Thymus (tissue), 2 donors: ENCODE results near the gene SLC16A9. TPM values are rescaled to one million over a fixed set of nuclear protein-coding genes. Genes with fewer than 3 reads are reported as not detected.

Experiments
- polyA plus RNA-seq: library from polyadenylated mRNA; stranded (reverse); fragments of 200-250 nt; gene quantifications from one replicate; pipeline ENCODE4 v1.2.3, GENCODE V29; 2013
- total RNA-seq: library from RNA; stranded (reverse); fragments of 120-200 nt; gene quantifications from one replicate; pipeline ENCODE4 v1.2.4, GENCODE V29; 2013
- donor health status: healthy.

The SLC16A9 gene
- total and polyA plus RNA-seq, 2 donors, result 1.6 to 5.3 TPM

Other genes with a start within 250 kb of the SLC16A9 start
- gene MRLN, start 43.6 kb upstream of the SLC16A9 start, total RNA-seq, result 0.47 TPM
- gene MRLN, start 43.6 kb upstream of the SLC16A9 start, polyA plus RNA-seq, result 2.0 TPM
- 9.3 TPM for gene CCDC6, start 196.7 kb upstream of the SLC16A9 start, total RNA-seq
- 19.9 TPM for gene CCDC6, start 196.7 kb upstream of the SLC16A9 start, polyA plus RNA-seq